Breast epithelium (tissue), 4 donors: ENCODE results near the gene PLEKHG4. TPM values are rescaled to one million over a fixed set of nuclear protein-coding genes. Genes with fewer than 3 reads are reported as not detected.

ENCODE experiments used
- DNase-seq, 2 donors: peaks; one replicate each; pipeline ENCODE4 v3.0.0-alpha.2; 2019; ENCODE audit warnings: low spot score in 2 of 2
- H3K27ac ChIP-seq, 2 donors: fragments of 200-600 bp; sonication (generic) in 1 of 2; one replicate each; pipeline ENCODE4 v1.5.1; 2016 to 2019; ENCODE audit warnings: mild to moderate bottlenecking in 1 of 2
- H3K27me3 ChIP-seq, 2 donors: fragments of 200-600 bp; sonication (generic) in 1 of 2; one replicate each; pipeline versions ENCODE4 v1.5.1 to v1.6.0; 2017 to 2019; ENCODE audit warnings: control low read depth in 1 of 2, mild to moderate bottlenecking in 1 of 2
- H3K36me3 ChIP-seq: fragments of 200-600 bp; one replicate; pipeline ENCODE4 v1.5.1; 2019
- H3K4me1 ChIP-seq, 2 donors: fragments of 200-600 bp; sonication (generic); one replicate each; pipeline ENCODE4 v1.5.1; 2016 to 2019; ENCODE audit warnings: control low read depth in 1 of 2
- H3K4me3 ChIP-seq, 3 donors: fragments of 200-600 bp; sonication (generic); 1 replicate in 2 of 3; 2 replicates in 1 of 3; pipeline ENCODE4 v1.5.1; 2016 to 2019; ENCODE audit warnings: mild to moderate bottlenecking in 3 of 3, moderate library complexity in 2 of 3
- H3K9me3 ChIP-seq, 2 donors: fragments of 200-600 bp; sonication (generic) in 1 of 2; one replicate each; pipeline ENCODE4 v1.5.1; 2016 to 2019; ENCODE audit warnings: control low read depth in 1 of 2
- POLR2A ChIP-seq: fragments of 450-650 bp; IDR thresholded peaks from one replicate; pipeline ENCODE4 v1.6.1; 2016; ENCODE audit warnings: antibody characterized with exemption, mild to moderate bottlenecking, moderate library complexity
- POLR2AphosphoS5 ChIP-seq, 3 donors: sonication (generic); formaldehyde crosslinking; IDR thresholded peaks; one replicate each; pipeline ENCODE4 v1.6.1; 2017; ENCODE audit warnings: antibody characterized with exemption in 3 of 3
- intact Hi-C: fragments of 100-400 bp; cut with DNase I; formaldehyde crosslinking; loops from one replicate; pipeline ENCODE4 v1.15.1; 2023; ENCODE audit warnings: low total_unique reads
- total RNA-seq, 3 donors: library from RNA; depleted of rRNA; stranded (reverse); fragments of >200 nt; gene quantifications; one replicate each; pipeline ENCODE4 v1.1.0, GENCODE V29; 2016
- TF ChIP-seq, protein P1 (sequence below), 3 donors: fragments of 450-650 bp; IDR thresholded peaks; one replicate each; pipeline ENCODE4 v1.5.1; 2016 to 2017; ENCODE audit warnings: antibody characterized with exemption in 3 of 3, mild to moderate bottlenecking in 3 of 3, moderate library complexity in 3 of 3

The PLEKHG4 gene
- total RNA-seq, 3 donors from 2014 or later: 15.0 to 26.2 (median 19.8) TPM

DNA sequence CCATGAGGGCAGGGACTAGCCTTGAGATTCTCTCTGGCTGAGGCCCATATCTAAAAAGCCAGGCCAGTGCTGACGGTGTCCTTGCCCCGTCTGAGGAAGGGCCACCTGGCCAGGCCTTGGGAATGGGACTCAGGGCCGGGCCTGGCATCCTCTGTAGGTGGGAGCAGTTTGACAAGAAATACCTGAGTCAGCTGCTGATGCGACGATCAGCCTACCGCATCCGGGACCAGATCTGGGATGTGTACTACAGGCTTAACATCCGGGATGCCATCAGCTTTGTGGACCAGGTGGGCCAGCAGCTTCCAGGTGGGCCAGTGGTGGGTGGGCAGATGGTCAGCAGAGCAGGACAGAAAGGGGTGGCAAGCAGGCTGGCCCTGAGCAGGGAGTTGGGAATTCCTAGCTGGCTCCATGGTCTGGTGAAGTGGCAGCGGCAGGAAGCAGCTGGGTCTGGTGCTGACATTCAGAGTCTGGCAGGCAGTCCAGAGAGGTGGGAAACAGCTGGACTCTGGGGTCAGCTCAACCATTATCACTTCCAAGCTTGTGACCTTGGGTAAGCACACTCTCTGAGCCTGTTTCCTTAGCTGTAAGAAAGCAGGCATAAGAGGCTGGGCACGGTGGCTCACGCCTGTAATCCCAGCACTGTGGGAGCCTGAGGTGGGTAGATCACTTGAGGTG is 21.0 kb upstream of the PLEKHG4 start:
- TF ChIP-seq, protein P1, sequence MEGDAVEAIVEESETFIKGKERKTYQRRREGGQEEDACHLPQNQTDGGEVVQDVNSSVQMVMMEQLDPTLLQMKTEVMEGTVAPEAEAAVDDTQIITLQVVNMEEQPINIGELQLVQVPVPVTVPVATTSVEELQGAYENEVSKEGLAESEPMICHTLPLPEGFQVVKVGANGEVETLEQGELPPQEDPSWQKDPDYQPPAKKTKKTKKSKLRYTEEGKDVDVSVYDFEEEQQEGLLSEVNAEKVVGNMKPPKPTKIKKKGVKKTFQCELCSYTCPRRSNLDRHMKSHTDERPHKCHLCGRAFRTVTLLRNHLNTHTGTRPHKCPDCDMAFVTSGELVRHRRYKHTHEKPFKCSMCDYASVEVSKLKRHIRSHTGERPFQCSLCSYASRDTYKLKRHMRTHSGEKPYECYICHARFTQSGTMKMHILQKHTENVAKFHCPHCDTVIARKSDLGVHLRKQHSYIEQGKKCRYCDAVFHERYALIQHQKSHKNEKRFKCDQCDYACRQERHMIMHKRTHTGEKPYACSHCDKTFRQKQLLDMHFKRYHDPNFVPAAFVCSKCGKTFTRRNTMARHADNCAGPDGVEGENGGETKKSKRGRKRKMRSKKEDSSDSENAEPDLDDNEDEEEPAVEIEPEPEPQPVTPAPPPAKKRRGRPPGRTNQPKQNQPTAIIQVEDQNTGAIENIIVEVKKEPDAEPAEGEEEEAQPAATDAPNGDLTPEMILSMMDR (IDR thresholded peaks at IDR 0.05): no peak
- no peak for TF ChIP-seq POLR2AphosphoS5 (IDR thresholded peaks at IDR 0.05)
- TF ChIP-seq POLR2A: no peak
- H3K27me3 ChIP-seq: no peaks in the 10 kb centered on the region
- no peaks in the 10 kb centered on the region for H3K4me1 ChIP-seq
- H3K36me3 ChIP-seq: no peaks in the 10 kb centered on the region
- no peaks in the 10 kb centered on the region for H3K9me3 ChIP-seq
- no peak overlapping the region for H3K4me3 ChIP-seq
- DNase-seq: no peak
- intact Hi-C loops: no loop called here
- no peak overlapping the region for H3K27ac ChIP-seq

DNA sequence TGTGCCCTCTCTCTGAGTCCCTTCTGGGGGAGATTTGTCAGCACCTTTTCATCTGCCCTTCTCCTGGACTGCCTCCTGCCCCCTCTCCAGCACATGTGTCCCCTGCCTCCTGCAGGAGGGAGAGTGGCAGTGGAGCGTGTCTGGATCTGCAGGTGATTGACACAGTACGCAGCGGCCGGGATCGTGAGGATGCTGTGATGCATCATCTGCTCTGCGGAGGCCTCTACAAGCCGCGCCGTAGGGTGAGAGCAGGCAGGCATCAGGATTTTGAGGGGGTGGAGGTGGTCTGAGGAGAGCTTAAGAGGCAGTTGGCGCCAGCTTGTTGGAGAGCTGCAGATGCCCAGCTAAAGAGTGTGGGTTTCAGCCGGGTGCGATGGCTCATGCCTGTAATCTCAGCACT is 19.6 kb upstream of the PLEKHG4 start:
- intact Hi-C loops: no loop called here
- no peak overlapping the region for H3K4me3 ChIP-seq
- DNase-seq: no peak

DNA sequence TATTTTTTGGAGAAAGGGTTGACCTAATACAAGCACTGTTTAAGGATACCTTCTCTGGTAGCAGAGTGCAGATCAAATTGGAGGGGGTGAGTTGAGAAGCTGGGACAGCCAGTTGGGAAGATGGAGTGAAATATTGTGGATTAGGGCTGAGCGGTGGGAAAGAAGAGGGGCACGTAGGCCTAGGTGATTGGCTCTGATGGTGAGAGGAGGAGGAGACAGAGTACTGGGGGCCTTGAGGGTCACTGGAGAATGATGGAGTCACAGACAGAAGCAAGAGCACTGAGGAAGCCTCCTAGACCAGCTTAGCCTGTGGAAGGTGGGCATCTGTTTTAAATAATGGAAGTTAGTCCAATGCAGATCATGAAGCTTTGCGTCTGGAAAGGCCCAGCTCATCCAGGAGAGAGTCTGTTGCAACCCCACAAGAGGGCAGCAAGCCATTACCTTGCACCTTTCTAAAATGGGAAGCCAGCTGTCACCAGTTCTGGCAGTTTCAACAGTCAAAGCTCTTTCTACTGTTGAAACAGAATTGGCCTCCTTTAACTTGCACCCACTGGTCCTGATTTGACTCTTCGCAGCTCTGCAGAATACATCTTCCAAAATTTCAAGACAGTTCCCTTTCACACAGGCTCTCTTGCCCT is 18.8 kb upstream of the PLEKHG4 start:
- intact Hi-C loops: no loop called here
- H3K36me3 ChIP-seq: no peaks in the 10 kb centered on the region
- no peak overlapping the region for H3K27ac ChIP-seq
- no peaks in the 10 kb centered on the region for H3K4me1 ChIP-seq
- TF ChIP-seq, protein P1 (IDR thresholded peaks at IDR 0.05): peak in 2 of 3 donors; percentile 37 to 50
- TF ChIP-seq POLR2AphosphoS5 (IDR thresholded peaks at IDR 0.05) (peak in 1 of 3 donors; percentile 38), POLR2A (no peak)
- no peaks in the 10 kb centered on the region for H3K27me3 ChIP-seq
- H3K4me3 ChIP-seq: no peak overlapping the region
- DNase-seq: no peak
- no peaks in the 10 kb centered on the region for H3K9me3 ChIP-seq

More for the DNA sequence above, 19.6 kb upstream of the PLEKHG4 start:
- Histone ChIP-seq H3K27ac (no peak overlapping the region), H3K9me3 (no peaks in the 10 kb centered on the region), H3K4me1 (no peaks in the 10 kb centered on the region), H3K36me3 (no peaks in the 10 kb centered on the region), H3K27me3 (no peaks in the 10 kb centered on the region)
- TF ChIP-seq, protein P1 (IDR thresholded peaks at IDR 0.05): no peak
- TF ChIP-seq POLR2AphosphoS5 (IDR thresholded peaks at IDR 0.05): no peak
- no peak for TF ChIP-seq POLR2A

DNA sequence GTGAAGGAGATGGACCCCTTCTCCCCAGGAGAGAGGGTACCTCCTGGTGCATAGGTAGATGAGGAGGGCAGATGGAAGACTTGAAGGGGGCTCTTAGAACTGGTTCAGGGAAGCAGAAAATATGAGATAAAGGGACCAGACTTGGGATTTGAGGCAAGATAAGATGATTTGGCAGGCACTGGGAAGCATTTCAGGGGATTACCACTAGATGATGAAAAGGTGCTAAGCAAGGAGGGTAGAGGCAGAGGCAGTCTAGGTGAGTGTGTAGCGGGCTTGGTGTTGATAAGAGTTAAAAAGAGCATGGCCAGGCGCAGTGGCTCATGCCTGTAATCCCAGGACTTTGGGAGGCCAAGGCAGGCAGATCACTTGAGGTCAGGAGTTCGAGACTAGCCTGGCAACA is 16.1 kb upstream of the PLEKHG4 start:
- no peak for DNase-seq
- TF ChIP-seq POLR2AphosphoS5 (IDR thresholded peaks at IDR 0.05) (no peak), POLR2A (no peak)
- H3K36me3 ChIP-seq: no peaks in the 10 kb centered on the region
- no peaks in the 10 kb centered on the region for H3K9me3 ChIP-seq
- intact Hi-C loops: no loop called here
- H3K27me3 ChIP-seq: no peaks in the 10 kb centered on the region
- H3K4me1 ChIP-seq: no peaks in the 10 kb centered on the region
- no peak overlapping the region for H3K27ac ChIP-seq
- no peak overlapping the region for H3K4me3 ChIP-seq

DNA sequence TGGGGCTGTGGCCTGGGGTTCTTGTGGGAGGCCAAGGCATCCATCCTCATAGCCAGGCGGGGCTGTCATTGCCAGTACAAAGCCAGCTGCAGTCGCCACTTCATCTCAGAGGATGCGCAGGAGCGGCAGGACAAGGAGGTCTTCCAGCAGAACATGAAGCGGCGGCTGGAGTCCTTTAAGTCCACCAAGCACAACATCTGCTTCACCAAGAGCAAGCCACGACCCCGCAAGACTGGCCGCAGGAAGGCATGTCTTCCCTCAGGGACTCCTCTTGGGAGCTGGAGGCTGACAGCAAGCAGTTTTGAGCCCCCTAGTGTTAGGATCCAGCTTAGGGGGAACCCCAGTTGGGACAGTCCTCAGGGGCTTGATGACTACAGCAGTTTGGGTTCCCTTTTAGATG is 15.1 kb upstream of the PLEKHG4 start:
- no peaks in the 10 kb centered on the region for H3K27me3 ChIP-seq
- intact Hi-C loops: no loop called here
- H3K27ac ChIP-seq: no peak overlapping the region
- DNase-seq: no peak
- no peaks in the 10 kb centered on the region for H3K9me3 ChIP-seq
- H3K4me1 ChIP-seq: no peaks in the 10 kb centered on the region
- TF ChIP-seq, protein P1 (IDR thresholded peaks at IDR 0.05): no peak
- no peak for TF ChIP-seq POLR2AphosphoS5 (IDR thresholded peaks at IDR 0.05)
- TF ChIP-seq POLR2A: no peak
- no peaks in the 10 kb centered on the region for H3K36me3 ChIP-seq
- no peak overlapping the region for H3K4me3 ChIP-seq
